Astrocyte (in vitro differentiated cells and primary cell): ENCODE results near the gene RIPOR2. TPM values are rescaled to one million over a fixed set of nuclear protein-coding genes. Genes with fewer than 3 reads are reported as not detected.
A peak's percentile ranks its signal among the peaks of the same experiment; 100 is the strongest.
"Not testable (repeated sequence)": the region's sequence is repeated elsewhere in the genome, so short reads cannot be mapped to it uniquely, and the experiment has no call there.

Source experiments
- DNase-seq: peaks from one replicate; pipeline ENCODE4 v3.0.0-alpha.2; 2010; ENCODE audit warnings: low read depth
- FAIRE-seq: peaks from 2 replicates; lab custom pipeline; 2011; peaks lifted over from hg19 to GRCh38; lab: Jason Lieb, UNC
- H2AFZ ChIP-seq: 2 replicates; pipeline ENCODE4 v1.6.0; 2012; ENCODE audit warnings: low read depth, low read length, inconsistent platforms
- H3K27ac ChIP-seq: 2 replicates; pipeline ENCODE4 v1.5.1; 2011; ENCODE audit warnings: low read depth, low read length, inconsistent platforms
- H3K27me3 ChIP-seq: 2 replicates; pipeline ENCODE4 v1.6.0; 2011; ENCODE audit warnings: low read length, inconsistent platforms; ENCODE audit not compliant: insufficient read depth
- H3K36me3 ChIP-seq: 2 replicates; pipeline ENCODE4 v1.5.1; 2011; ENCODE audit warnings: low read length, inconsistent platforms; ENCODE audit not compliant: insufficient read depth
- H3K4me1 ChIP-seq: 2 replicates; pipeline ENCODE4 v1.5.1; 2011; ENCODE audit warnings: low read length, inconsistent platforms; ENCODE audit not compliant: insufficient read depth
- H3K4me2 ChIP-seq: 2 replicates; pipeline ENCODE4 v1.6.0; 2012; ENCODE audit warnings: low read length, inconsistent platforms
- H3K4me3 ChIP-seq: 2 replicates; pipeline ENCODE4 v1.5.1; 2011; ENCODE audit warnings: low read depth, mild to moderate bottlenecking, low read length, inconsistent platforms; ENCODE audit not compliant: insufficient read depth
- H3K79me2 ChIP-seq: 2 replicates; pipeline ENCODE4 v1.6.0; 2012; ENCODE audit warnings: mild to moderate bottlenecking, low read length, inconsistent platforms; ENCODE audit not compliant: insufficient read depth
- H3K9ac ChIP-seq: 2 replicates; pipeline ENCODE4 v1.6.0; 2012; ENCODE audit warnings: mild to moderate bottlenecking, low read length, inconsistent platforms
- H3K9me3 ChIP-seq: 2 replicates; pipeline ENCODE4 v1.5.1; 2012; ENCODE audit warnings: low read depth, mild to moderate bottlenecking, low read length, inconsistent platforms; ENCODE audit not compliant: insufficient read depth
- H4K20me1 ChIP-seq: 2 replicates; pipeline ENCODE4 v1.6.0; 2012; ENCODE audit warnings: low read length, inconsistent platforms; ENCODE audit not compliant: insufficient read depth
- H3K27ac Mint-ChIP-seq: one replicate; pipeline ENCODE4 v1.8.0; 2021; ENCODE audit warnings: mild to moderate bottlenecking, mixed read lengths; ENCODE audit not compliant: unreplicated experiment
- H3K27me3 Mint-ChIP-seq: one replicate; pipeline ENCODE4 v1.8.0; 2021; ENCODE audit warnings: low read depth, mixed read lengths; ENCODE audit not compliant: unreplicated experiment
- H3K36me3 Mint-ChIP-seq: one replicate; pipeline ENCODE4 v1.8.0; 2021; ENCODE audit warnings: low read depth, mixed read lengths; ENCODE audit not compliant: unreplicated experiment
- H3K4me1 Mint-ChIP-seq: one replicate; pipeline ENCODE4 v1.8.0; 2021; ENCODE audit warnings: low read depth, mixed read lengths; ENCODE audit not compliant: unreplicated experiment
- H3K4me3 Mint-ChIP-seq: one replicate; pipeline ENCODE4 v1.8.0; 2021; ENCODE audit warnings: mild to moderate bottlenecking, moderate library complexity, mixed read lengths; ENCODE audit not compliant: unreplicated experiment
- H3K9me3 Mint-ChIP-seq: one replicate; pipeline ENCODE4 v1.8.0; 2021; ENCODE audit warnings: mild to moderate bottlenecking, mixed read lengths; ENCODE audit not compliant: unreplicated experiment
- CTCF ChIP-seq: IDR thresholded peaks from 2 replicates; pipeline ENCODE4 v1.5.1; 2011; ENCODE audit warnings: low read depth, mild to moderate bottlenecking, inconsistent platforms, low read length, moderate library complexity; ENCODE audit not compliant: insufficient read depth
- EZH2 ChIP-seq: IDR thresholded peaks from 2 replicates; pipeline ENCODE4 v1.6.1; 2012; ENCODE audit warnings: mild to moderate bottlenecking, low read length, inconsistent platforms; ENCODE audit not compliant: insufficient read depth
- total RNA-seq: library from RNA; stranded (reverse); gene quantifications from 2 replicates; pipeline ENCODE4 v1.2.1, GENCODE V29; 2021

Gene RIPOR2
- total RNA-seq, 1 donor from 2014 or later = 0.95 TPM

DNA sequence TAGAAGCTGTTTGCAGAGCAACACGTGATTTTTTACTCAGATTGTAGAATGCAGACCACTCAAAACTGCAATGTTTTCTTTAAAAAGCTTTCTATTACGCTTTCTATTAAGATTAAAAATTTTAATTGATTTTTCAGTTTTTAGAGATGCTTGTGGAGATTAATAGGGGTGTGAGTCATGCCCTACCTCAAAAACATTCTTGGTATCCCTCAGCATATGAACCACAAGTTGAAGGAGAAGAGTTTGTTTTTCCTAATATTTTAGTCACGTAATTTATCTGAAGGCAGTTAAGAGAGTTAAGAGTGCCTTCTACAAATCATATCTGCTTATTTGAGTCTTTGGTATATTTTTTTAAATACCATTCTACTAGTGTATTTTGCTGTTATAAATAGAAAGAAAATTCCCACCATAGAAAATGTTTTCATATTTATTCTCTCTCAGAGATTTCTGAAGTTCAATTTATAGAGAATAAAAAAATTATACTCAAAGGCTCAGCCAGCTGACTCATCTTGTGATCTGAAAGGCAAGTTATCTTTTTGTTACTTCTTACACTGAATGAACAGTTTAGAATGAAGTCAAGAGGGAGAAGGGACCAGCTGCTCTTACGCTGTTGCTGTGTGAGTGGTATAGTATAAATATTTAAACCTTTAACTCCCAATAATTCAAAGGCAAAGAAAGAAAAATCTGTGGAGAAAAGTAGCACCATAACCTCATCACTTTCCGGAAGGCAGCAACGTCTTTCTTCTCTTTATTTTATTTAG lies 7.6 kb downstream of the RIPOR2 start:
- Histone ChIP-seq H3K79me2 (no peaks in the 10 kb centered on the region), H3K36me3 (no peaks in the 10 kb centered on the region), H3K4me3 (no peak overlapping the region), H4K20me1 (no peaks in the 10 kb centered on the region), H3K9ac (peak overlapping the region; percentile 13), H3K4me1 (peaks cover 30% of the 10 kb centered on the region), H3K27me3 (no peaks in the 10 kb centered on the region), H3K9me3 (no peaks in the 10 kb centered on the region), H3K27ac (peak overlapping the region; percentile 51), H3K4me2 (no peak overlapping the region), H2AFZ (no peak overlapping the region)
- FAIRE-seq (no peak), DNase-seq (peak; percentile 82)
- Mint-ChIP-seq H3K36me3 (no peaks in the 10 kb centered on the region), H3K27me3 (no peaks in the 10 kb centered on the region), H3K27ac (no peak overlapping the region), H3K9me3 (peaks cover 2% of the 10 kb centered on the region), H3K4me3 (no peak overlapping the region), H3K4me1 (peaks cover 32% of the 10 kb centered on the region)
- no peak for TF ChIP-seq EZH2
- TF ChIP-seq CTCF = no peak

GRCh38 chr6:24927277-24927955 lies 8.3 kb downstream of the RIPOR2 start:
- Histone ChIP-seq H2AFZ (no peak overlapping the region), H3K4me3 (no peak overlapping the region), H3K4me1 (peaks cover 30% of the 10 kb centered on the region), H3K79me2 (no peaks in the 10 kb centered on the region), H4K20me1 (no peaks in the 10 kb centered on the region), H3K9ac (no peak overlapping the region), H3K9me3 (no peaks in the 10 kb centered on the region), H3K27me3 (no peaks in the 10 kb centered on the region), H3K36me3 (no peaks in the 10 kb centered on the region), H3K27ac (peak overlapping the region; percentile 51), H3K4me2 (no peak overlapping the region)
- Mint-ChIP-seq H3K4me1 (peaks cover 32% of the 10 kb centered on the region), H3K36me3 (no peaks in the 10 kb centered on the region), H3K27ac (no peak overlapping the region), H3K9me3 (peaks cover 2% of the 10 kb centered on the region), H3K4me3 (no peak overlapping the region), H3K27me3 (no peaks in the 10 kb centered on the region)
- DNase-seq = no peak
- FAIRE-seq = no peak
- TF ChIP-seq CTCF = no peak

- H3K27me3 Mint-ChIP-seq, H3K9ac ChIP-seq, H3K79me2 ChIP-seq, H2AFZ ChIP-seq, H3K27ac Mint-ChIP-seq, DNase-seq, H3K36me3 ChIP-seq, H3K4me2 ChIP-seq, H3K36me3 Mint-ChIP-seq, H3K4me3 Mint-ChIP-seq, FAIRE-seq, H3K4me3 ChIP-seq, H3K27ac ChIP-seq, H3K9me3 Mint-ChIP-seq, H3K9me3 ChIP-seq, H3K27me3 ChIP-seq, H4K20me1 ChIP-seq: not testable (repeated sequence)
- peaks cover 28% of the 10 kb centered on the region for H3K4me1 ChIP-seq
- H3K4me1 Mint-ChIP-seq = peaks cover 24% of the 10 kb centered on the region
These were observed 9.1 kb downstream of the RIPOR2 start for GRCh38 chr6:24926647-24927046.
